Stimulated activated CD8-positive, alpha-beta memory T cell treated with anti-CD3 and anti-CD28 coated beads, Interleukin-7, amount 100 ng/mL, for 1 hour (primary cell): ENCODE results near the gene IMPDH2.

Source experiments
- DNase-seq, 2 donors: peaks; one replicate each; pipeline ENCODE4 v3.0.0-alpha.2; 2020; ENCODE audit warnings: low read depth in 2 of 2

The IMPDH2 gene

DNA sequence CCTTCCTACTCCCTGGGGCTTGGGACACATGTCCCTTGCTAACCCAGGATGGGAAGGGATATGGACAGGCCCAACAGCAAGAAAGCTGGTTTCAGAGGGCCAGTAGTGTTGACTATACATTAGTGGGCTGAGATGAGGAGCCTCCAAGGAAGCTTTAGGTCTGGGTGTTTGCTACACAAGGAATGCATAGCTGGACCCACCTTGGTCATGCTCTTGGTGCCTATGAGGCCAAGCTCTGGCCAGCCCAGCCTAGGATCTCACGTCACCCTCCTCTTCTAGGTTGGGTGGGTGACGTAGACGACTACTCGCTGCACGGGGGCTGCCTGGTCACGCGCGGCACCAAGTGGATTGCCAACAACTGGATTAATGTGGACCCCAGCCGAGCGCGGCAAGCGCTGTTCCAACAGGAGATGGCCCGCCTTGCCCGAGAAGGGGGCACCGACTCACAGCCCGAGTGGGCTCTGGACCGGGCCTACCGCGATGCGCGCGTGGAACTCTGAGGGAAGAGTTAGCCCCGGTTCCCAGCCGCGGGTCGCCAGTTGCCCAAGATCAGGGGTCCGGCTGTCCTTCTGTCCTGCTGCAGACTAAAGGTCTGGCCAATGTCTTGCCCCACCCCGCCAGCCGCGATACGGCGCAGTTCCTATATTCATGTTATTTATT is 22.7 kb downstream of the IMPDH2 start:
- no peak for DNase-seq

DNA sequence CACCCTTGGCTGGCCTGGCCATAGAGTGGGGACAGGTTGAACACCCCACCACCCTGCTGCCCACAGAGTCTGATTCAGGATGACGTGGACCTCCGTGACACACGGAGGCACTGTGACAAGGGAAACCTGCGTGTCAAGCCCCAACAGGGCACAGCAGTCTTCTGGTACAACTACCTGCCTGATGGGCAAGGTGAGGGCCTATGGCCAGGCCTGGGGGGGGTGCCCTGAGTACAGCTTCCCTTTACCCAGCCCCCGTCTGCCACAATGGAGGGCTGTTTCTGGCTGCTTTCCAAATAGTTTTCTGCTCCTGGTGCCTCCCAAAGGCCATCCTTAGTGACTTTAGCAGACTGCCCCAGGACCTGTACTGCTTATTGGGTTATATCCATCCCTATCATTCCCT is 23.2 kb downstream of the IMPDH2 start:
- DNase-seq: no peak

DNA sequence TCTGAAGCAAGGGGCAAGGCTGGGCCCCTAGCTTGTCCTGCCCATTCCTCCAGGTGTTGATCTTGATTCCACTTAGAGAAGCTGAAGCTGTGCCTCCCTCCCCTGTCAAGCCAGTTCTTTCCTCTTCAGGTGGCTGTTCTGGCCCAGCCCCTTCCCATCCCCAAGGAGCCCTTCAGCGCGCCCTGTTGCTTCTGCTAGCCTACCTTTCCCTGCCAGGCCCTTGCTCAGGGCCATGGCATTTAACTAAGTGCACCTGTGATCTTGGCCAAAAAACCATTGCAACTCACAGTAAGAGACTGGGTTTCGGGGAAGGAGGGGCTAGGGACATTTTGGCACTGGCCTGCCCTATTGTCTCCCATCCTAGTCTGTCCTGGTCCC is 23.9 kb downstream of the IMPDH2 start:
- no peak for DNase-seq

DNA sequence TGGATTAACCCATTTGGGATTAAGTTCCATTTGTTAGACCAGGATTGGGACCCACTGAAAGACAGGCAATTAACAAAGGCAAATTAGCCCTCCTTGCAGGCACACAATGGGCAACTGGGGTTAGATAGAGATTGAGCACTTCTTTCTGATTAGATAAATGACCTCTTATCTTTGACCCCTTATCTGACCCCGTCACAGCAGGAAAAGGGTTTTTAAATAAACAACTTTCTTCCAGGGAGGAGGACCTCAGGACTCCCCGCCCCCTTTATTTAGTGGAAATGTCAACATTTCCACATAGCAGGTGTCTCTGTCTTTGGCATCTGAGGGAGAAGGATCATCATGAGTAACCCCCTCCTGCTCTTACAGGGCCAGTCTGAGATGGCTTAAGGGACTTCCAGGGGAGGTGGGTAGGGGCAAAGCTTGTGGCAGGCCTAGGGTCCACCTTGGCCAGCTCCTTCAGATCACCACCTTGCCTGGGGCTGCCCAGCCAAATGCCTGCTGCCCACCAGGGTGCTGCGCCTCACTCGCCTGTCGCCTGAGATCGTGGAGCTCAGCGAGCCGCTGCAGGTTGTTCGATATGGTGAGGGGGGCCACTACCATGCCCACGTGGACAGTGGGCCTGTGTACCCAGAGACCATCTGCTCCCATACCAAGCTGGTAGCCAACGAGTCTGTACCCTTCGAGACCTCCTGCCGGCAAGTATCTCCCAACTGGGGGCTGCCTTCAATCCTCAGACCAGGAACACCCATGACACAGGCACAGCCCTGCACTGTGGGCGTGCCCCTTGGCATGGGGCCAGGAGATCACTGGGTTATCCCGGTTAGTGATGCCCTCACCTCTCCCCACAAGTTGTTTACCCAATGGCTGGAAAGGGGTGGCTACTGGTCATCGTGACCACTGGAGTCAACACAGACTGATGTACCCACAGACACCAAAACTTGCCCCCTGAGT is 24.6 kb downstream of the IMPDH2 start:
- no peak for DNase-seq

DNA sequence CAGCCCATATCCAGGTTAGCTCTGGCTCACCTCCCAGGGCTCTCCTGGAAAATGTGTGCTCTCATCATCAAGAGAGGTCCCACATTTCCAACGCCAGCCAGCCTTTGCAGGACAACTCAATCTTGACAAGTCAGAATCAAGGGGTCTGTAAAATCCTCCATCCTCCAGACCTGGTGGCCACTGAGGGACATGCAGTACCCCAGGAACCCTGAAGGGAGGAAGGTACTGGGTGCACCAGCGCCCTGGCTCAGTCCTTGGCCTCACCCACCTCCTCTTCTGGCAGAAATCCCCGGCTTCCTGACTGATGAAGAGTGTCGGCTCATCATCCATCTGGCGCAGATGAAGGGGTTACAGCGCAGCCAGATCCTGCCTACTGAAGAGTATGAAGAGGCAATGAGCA is 28.0 kb downstream of the IMPDH2 start:
- DNase-seq: no peak

DNA sequence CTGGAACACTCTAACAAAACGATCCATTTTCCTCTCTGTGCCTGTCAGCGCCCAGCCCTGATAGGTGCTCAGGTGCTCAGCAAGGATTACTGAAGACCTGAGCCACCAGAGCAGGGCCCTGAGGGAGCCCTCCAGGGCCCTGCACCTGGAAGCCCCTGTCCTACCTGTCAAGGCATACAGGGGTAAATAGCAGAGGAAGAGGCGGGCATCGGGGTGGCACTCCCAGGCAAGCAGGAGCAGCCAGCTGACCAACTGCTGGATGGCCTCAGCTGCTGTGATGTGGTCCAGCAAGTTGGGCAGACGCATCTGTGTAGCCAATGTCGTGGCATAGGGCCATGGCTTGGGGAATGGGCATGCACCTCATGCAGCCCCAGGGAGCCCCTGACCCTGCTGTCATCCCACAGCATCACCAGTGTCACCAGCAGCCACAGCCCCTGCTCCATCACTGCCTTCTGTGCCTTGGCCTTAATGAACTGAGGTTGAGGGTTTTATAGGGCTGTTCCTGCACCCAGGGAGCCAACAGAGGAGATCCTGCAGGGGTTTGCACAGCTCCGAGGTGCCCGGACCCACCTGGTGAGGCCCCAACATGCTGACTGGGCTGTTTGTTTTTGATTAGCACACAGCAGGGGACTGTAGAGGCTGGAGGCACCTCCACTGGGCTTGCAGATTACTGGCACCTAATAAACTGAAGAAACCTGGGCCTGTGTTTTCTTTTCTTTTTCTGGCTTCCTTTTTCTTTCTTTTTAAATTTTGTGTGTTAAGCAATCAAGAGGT is 29.9 kb downstream of the IMPDH2 start:
- no peak for DNase-seq

DNA sequence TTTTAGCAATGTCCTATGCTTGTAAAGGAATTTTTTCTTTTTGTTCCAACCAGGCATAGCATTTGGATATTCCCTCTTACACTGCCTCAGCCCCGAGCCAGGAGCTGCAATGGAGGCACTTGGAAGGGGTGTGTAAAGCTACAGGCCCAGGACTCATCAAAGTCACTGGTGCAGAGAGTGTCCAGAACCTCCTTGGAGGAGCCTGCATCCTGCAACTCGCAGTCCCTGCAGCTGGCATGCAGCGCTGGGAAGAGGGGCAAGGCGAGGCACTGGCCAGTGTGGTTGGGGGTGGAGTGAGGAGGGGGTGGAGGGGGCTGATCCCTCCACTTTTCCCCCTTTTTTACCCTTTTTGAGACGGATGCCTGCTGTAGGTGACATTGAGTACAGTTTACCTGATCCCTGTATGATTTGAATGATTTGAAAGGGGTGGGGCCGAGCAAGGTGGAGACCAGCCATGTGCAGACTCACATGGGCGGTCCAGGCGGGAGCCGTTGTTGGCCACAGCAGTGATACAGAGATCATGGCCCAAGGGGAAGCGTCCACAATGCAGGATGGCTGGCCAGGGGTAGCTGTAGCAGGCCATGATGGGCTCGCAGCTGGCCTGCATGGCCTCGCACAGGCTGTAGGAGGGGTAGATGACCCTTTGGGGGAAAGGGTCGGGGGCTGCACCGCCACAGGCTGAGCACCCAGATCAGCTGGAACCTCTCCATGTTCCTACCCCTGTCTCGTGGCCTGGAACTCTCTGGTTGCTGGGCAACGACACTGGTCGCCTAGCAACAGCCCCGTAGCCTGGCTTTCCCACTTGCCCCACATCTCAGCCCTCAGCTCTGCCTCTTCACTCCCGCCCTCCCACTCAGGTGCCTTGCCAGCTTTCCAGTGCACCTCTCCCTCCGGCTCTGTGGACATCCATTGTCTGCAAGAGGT is 31.2 kb downstream of the IMPDH2 start:
- no peak for DNase-seq

DNA sequence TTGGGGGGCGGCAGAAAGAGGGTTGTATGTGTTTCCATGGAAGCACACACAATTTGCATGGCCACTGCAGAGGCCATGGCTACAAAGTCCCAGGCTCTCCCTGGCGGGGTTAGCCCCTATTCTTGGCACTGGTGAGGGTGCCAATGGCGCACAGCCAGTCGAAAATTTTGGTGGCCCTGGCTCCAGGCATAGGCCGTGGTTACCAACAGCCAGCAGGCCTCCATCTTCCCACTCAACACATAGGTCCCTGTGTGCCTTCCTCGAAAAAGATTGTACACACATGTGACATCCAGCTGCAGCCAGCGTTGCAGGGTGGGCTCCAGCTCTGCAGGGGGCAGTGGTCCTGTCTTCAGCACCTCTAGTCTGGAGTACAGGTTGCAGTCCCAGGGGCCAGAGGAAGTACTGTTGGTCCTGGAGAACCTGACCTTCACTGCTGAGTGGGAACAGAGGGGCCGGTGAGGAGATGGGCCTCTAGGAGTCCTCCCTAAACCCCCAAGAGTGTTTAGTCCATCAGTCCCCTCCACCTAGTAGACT is 32.0 kb downstream of the IMPDH2 start:
- DNase-seq: no peak

DNA sequence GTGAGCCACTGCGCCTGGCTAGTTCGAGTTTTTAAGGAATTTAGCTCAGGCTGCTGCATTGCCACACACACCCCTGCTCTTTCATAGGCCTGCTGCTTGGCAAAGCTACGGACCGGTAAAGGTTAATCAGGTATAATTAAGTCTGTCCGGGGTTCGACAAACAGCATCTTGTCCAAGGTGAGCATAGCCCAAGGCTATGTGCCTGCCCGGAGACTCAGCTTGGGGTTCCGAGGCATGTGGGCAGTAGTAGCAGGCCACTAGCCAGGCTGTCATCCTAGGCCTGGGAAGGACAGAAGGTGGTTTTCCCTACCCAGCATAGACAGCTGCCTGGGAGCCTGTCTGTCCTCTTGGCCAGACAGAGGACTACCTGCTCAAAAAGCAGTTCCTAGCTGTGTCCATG is 32.6 kb downstream of the IMPDH2 start:
- no peak for DNase-seq

DNA sequence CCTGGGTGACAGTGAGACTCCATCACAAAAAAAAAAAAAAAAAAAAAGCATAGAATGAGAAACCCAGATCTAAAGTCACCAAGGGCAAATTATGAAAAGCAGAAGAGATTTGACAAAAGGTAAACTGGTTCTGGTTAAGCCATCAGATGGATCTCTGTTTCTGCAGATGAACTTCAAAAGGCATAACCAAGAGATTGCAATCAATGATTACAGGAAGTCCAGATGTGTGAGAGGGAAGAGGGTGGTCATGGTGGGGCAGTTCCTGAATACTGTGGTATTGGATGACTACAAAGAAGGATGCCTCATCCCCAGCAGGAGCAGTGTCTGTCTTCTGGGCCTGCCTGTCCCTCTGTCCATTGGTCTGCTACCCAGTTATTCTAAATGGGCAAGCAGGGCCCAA is 35.4 kb downstream of the IMPDH2 start:
- DNase-seq: no peak

DNA sequence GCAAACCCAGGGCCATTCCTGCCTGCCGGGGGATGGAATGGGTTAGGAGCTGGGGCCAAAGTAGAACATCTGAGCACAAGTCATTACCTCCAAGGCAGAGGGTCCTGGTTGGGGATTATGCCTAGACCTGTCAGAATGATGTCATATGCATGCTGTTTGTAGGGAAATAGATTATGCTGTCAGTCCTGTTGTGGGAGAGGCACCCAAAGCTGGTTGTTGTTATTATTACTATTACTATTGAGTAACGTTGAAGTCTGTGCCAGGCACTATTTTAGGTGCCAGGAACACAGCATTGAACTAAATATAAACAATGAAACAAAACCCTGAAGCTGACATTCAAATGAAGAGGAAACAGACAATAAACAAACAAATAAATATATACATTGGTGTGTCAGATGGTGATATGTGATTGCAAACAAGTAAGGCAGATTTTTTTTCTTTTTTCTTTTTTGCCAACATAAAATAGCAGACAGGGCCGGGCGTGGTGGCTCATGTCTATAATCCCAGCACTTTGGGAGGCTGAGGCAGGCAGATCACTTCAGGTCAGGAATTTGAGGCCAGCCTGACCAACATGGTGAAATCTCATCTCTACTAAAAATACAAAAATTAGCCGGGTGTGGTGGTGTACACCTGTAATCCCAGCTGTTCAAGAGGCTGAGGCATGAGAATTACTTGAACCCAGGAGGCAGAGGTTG is 37.2 kb downstream of the IMPDH2 start:
- DNase-seq: no peak

DNA sequence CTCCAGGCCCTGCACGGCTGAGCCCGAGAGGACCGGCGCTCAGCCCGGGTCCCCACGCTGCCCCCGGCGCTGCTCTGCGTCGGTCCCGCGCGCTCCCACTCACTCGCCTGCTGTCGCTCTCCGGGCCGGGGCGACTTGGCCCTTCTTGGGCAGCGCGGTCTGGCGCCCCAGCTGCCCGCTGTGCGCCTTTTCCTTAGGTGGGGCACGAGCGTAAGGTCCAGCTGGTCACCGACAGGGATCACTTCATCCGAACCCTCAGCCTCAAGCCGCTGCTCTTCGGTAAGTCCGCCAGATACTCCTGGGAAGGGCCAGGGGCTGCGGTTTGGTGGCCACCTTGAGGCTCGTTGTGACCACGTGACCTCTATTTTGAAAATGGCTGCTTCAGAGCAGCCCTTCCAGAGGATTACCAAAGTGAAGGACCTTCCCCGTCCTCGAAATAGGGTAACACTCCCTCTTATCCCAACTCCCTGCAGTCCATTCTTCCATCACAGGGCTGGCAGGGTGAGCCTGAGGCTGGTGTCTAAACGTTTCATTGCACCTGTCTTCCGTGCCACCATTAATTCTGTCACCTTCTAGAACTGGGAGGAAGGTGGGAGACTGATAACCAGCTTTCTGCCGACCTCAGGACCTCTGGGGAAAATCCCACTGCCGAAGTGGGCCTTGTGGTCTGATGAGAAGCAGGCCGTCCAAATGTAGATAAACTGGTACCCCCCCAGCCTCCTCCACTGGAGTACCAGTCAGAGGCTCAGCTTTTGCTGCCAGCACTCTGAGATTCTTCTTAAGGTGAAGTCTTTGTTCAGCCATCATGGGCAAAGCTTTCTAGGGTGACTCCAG is 38.3 kb downstream of the IMPDH2 start:
- DNase-seq: no peak

DNA sequence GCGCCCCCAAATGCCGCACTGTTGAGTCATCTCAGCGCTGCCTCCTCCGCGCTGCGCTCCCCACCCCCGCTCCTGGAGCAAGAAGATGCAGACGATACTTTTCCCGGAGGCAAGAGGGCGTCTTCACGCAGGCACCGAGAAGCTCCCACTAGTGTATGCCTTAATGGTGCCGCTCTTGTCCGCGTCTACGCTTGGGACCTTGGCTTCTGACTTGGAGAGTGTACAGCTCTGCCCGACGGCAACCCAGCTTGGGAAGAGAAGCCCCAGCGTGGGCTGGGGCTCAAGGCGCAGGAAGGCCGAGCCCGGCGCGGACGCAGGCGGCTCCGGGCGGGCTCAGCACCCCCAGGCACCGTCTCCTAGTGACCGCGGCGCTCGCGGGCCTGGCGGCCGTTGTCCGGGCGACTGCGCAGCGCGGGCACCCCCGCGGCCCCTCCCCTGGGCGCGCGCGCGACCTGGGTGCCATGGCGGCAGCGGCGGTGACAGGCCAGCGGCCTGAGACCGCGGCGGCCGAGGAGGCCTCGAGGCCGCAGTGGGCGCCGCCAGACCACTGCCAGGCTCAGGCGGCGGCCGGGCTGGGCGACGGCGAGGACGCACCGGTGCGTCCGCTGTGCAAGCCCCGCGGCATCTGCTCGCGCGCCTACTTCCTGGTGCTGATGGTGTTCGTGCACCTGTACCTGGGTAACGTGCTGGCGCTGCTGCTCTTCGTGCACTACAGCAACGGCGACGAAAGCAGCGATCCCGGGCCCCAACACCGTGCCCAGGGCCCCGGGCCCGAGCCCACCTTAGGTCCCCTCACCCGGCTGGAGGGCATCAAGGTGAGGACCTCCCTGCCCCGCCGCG is 39.2 kb downstream of the IMPDH2 start, which contains the start of gene P4HTM:
P4HTM (plus strand) TSS at position 446 of the 840 bp plus-strand sequence; CDS start at position 462, 16 bp downstream.
- peak; percentile 54 to 68 for DNase-seq

DNA sequence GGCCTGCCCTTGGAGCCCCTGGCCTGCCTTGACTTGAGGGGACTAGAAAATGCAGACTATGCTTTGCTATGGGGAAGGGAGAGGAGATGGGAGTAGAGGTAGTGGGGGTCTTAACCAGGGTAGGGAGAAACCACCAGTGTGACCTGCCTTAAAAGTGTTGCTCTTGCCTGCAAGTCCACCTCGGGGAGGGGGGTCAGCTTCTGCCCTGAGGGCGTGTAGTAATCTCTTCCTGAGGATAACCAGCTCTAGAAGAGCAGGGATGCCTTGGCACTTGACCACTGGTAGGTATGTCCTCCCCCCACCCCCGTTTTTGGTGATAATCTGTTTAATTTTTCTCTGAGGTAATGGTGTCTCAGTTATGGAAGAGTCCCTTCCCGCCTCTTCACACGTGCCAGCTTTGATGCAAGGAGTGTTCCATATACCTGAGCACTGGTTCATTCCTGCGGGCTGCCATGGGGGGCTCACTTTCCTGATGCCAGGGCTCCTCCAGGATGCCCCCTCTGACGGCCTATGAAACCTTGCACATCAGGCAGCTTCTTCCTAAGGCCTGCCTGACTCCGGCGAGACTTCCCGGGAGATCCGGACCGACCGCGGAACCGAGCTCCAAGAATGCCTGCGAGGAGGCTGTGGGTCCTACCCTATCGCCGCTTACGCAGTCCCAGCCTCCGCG is 39.9 kb downstream of the IMPDH2 start:
- DNase-seq: no peak

DNA sequence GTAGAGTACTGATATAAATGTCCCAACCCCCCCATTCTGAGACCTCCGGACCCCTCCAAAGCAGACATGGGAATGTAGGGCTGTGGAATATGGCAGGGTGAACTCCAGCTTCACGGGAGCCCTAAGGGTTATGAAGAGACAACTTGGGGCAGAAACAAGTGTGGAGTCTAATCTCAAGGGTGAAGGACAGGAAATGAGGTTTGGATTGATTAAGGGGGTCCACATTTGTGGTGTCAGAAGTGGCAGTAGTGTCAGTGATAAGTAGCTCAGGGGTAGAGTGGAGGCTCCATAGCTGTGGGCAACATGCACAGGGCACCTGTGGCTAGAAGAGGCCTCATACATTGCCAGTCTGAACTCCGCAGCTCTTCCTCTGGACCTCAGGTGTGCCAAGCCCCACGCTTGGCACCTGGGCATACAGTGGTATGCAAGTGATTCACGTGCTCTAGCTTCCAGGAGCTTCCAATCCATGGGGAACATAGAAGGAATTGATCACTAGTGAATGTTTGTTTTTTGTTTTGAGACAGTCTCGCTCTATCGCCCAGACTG is 43.3 kb downstream of the IMPDH2 start:
- DNase-seq: no peak

DNA sequence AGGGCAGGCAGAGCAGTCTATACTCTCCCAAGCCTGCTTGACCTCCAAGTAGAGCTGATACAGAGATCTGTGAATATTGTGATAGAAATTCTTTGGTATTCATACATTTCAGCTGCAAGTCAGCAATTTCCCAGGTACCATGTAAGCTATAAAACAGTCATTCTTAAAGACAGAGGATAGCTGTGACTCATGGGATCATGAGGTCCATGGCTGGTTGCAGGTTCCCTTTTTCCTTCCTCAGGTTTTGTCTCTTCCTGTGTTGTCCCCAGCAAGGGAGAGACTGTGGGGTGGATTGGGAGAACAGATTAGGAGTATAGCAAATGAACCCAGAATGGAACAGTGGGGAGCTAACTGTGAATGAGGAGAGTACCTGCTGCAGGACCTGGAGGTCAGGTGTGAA is 44.5 kb downstream of the IMPDH2 start:
- no peak for DNase-seq

DNA sequence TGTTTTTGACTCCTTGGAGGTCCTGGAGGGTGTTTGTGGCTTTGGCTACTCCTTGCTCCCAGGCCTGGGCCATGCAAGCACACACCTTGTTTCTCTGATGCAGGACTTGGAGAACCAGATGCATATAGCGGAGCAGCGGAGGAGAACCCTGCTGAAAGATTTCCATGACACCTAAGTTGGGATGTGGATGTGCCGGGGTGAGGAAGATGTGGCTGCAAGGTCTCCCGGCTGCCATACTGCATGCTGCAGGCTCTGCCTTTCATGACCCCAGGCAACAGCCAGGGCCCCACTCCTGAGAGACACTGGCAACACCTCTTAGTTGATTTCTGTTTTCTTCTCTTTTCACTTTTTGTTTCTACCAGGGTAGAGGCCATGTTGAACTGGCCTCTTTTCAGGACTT is 46.1 kb downstream of the IMPDH2 start:
- no peak for DNase-seq

DNA sequence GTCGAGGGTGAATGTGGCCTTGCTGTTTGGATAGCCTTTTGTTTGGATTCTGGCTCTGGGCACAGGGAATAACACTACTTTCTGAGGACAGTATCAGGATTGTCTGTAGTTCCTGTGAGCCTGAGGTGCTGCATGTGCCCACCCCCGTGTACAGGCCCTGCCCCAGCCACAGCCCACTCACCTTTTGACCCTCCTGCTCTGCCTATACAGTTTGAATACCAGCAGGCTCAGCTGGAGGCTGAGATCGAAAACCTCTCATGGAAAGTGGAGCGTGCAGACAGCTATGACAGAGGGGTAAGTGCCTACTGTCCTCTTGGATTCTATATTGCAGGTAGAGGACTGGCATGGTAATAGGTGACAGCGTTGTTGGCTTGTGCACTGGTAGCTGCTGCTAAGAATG is 46.5 kb downstream of the IMPDH2 start:
- no peak for DNase-seq
